ENCODE measurements around the gene GPBAR1.

GPBAR1 gene, protein sequence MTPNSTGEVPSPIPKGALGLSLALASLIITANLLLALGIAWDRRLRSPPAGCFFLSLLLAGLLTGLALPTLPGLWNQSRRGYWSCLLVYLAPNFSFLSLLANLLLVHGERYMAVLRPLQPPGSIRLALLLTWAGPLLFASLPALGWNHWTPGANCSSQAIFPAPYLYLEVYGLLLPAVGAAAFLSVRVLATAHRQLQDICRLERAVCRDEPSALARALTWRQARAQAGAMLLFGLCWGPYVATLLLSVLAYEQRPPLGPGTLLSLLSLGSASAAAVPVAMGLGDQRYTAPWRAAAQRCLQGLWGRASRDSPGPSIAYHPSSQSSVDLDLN

GRCh38 chr2:218260742-218261422 is at the start of gene GPBAR1:
TSS of gene GPBAR1 (plus strand) at chr2:218261015. CDS start at chr2:218262725, 1,710 bp downstream.
- in situ Hi-C loops (cut with HindIII; ENCODE audit: low sequenced_read_pairs), result no loop called here

- in situ Hi-C loops (cut with HindIII; ENCODE audit: low sequenced_read_pairs), result no loop called here
Measured at GRCh38 chr2:218214116-218214515, 46.7 kb upstream of the GPBAR1 start.

DNA sequence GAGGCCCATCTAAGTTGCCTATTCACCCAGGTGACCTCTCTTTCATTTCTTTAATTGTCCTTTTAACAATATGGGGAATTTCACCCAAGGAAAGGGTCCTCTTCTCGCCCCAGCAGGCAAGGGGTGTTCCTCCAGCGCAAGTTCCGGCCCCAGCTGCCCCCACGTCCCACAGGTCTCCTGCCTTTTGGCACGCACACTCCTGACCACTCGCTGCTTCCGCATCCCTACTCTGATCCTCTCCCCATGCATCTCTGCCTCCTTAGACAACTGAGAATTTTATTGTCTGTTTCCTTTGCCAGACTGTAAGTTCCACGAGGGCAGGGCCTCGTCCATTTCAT is 44.5 kb upstream of the GPBAR1 start:
- in situ Hi-C loops (cut with HindIII; ENCODE audit: low sequenced_read_pairs), result no loop called here

DNA sequence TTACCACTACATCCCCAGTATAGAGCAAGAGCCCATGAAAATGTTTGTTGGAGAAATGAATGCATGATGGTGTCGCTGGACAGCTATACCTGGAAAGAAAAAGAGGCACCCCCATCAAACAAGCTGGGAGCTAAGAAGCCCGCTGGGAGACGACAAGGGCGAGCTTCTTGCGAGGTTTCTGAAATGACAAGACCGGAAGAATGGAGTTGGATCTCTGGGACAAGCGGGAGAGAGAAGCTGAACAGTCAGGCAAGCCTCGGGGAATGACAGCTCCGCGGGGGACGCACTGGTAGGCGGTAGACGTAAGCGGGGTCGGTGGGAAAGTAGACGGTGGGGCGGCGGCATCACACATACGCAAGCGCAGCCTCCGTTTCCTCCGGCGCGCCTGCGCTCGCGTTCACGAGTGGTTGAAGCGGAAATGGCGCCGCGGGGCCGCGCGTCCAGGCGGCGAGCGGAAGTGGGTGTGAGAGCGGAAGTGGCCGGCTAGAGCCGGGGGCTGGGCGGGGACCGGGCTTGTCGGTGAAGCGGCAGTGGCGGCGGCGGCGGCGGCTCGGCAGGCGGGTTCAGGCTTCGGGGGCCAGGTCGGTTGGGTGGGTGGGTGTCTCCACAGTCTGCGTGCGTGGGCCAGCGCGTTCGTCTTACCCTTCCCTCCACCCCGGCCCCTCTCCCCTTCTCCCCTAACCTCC is 44.0 kb upstream of the GPBAR1 start, which contains the start of gene ARPC2:
Gene ARPC2 (plus strand): TSS at position 516 of the 686 bp plus-strand sequence. CDS start 282 bp downstream, outside the sequence.
- in situ Hi-C loops (cut with HindIII; ENCODE audit: low sequenced_read_pairs), result no loop called here

DNA sequence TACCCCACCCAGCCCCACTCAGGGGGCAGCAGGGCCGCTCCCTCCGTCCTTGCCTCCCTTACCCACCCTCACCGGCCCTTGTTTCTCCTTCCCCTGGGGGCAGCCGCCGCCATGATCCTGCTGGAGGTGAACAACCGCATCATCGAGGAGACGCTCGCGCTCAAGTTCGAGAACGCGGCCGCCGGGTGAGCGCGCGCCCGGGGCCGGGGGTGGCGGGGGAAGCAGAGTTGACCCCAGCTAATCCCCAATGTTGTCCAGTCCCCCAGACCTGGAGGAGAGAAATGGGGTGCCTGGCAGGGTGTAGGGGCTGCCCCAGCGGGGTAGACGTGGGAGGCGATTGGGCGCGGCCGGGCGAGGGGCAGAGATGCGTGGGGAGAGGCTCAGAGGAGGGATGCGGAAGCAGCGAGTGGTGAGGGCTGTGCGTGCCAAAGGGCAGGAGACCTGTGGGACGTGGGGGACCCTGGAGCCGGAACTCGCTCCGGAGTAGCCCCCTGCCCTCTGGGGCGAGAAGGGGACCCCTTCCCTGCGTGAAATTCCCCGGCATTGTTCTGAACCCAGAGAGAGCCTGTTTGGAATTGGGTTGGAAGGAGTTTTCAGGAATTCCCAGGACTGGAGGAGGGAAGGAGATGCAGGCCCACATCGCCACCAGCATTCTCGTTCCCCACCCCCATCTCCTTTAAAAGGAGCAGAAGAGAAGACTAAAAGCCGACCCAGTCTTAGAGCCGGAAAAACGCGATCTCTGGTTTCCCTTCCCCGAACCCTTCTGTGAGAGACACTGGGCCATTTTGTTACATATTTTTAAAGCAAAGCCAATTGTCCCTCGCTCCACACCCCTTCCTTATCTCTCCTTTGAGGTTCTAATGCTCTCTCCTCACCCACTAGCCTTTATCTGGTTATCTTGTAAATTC is 43.2 kb upstream of the GPBAR1 start:
- in situ Hi-C loops (cut with HindIII; ENCODE audit: low sequenced_read_pairs), result no loop called here

GRCh38 chr2:218218268-218219185 is 42.3 kb upstream of the GPBAR1 start:
- in situ Hi-C loops (cut with HindIII; ENCODE audit: low sequenced_read_pairs), result no loop called here

DNA sequence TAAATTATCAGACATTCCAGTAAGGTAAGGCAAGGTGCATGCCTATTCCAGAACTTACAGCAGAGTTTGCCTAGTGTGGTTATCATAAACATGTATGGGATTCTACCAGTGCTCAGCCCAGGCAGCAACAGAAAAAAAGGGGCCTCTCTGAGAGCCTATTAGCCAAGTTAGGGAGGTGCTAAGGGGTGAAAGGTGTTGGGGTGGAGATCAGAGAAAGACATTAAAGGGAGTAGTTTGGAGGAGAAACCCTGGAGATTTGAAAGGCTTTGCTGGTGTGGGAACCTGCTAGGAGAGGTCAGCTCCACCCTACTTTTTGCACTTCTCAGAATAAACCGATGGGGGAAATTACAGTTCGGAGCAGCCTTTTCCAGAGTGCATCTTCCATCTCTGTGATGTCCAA is 40.9 kb upstream of the GPBAR1 start:
- in situ Hi-C loops (cut with HindIII; ENCODE audit: low sequenced_read_pairs), result no loop called here

DNA sequence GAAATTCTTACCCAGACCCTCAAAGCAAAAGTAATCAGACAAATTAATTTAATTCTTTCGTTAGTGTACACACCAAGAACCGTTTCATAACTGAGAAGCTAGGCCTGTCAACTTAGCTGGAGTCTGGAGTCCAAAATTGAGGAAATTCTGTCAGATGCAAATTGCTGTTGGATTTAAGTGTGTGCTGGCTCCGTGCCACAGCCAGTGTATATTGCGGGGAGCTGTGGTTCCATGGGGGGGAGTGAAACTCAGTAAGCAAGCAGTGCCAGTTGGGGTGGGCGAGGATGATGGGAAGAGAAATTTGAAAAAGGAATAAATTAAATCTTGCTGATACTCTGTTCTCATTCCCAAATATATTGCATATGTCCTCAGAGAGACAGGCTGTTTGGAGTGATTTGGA is 39.8 kb upstream of the GPBAR1 start:
- in situ Hi-C loops (cut with HindIII; ENCODE audit: low sequenced_read_pairs), result no loop called here

- in situ Hi-C loops (cut with HindIII; ENCODE audit: low sequenced_read_pairs), result no loop called here
Measured at GRCh38 chr2:218223046-218223445, 37.8 kb upstream of the GPBAR1 start.

GRCh38 chr2:218224186-218224585 is 36.6 kb upstream of the GPBAR1 start:
- in situ Hi-C loops (cut with HindIII; ENCODE audit: low sequenced_read_pairs), result no loop called here

DNA sequence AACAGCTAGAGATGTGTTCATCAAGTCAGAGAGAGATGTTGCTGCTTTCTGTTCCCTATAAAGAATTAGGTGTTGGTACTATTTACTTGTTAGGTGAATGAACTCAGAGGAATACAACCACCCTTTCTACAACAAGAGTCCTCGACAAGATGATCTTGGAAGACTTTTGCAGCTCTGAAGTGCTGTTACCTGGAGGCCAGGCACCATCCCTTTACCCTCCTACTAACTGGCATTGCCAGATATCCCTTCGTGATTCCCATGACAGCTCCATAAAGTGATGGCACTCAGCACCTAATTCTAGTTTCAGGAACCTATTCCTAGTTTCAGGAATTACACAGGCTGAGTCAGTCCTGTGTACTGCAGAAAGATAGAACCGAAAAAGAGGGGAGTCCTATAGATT is 33.9 kb upstream of the GPBAR1 start:
- in situ Hi-C loops (cut with HindIII; ENCODE audit: low sequenced_read_pairs), result no loop called here

DNA sequence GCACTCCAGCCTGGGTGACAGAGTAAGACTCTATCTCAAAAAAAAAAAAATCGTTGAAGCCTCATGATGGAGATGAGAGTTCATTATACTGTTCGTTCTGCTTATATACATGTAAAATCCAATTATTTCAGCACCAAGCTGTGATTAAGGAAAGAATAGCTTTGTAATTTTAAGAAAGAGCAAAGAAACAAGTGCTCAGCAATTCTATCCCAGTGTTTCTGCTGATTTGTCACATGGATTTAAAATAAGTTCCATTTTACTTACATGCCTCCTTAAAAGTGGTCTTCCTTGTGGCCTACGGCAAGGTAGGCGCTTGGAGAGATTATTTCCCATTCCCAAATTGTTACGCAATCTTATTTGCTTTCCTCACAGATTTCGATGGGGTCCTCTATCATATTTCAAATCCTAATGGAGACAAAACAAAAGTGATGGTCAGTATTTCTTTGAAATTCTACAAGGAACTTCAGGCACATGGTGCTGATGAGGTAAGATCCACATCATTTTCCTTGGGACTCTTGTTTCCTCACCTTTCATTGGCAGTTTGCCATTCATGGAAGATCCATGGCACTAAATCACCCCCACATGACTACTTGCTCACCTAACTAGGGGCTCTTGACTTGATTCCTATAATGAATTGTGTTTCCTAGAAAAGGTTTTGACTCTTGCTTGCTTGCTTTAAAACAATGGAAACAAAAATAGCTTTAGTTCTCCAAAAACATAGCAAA is 32.3 kb upstream of the GPBAR1 start:
- in situ Hi-C loops (cut with HindIII; ENCODE audit: low sequenced_read_pairs), result no loop called here

- in situ Hi-C loops (cut with HindIII; ENCODE audit: low sequenced_read_pairs), result no loop called here
Measured at GRCh38 chr2:218229239-218229638, 31.6 kb upstream of the GPBAR1 start.

GRCh38 chr2:218229851-218230250 is 31.0 kb upstream of the GPBAR1 start:
- in situ Hi-C loops (cut with HindIII; ENCODE audit: low sequenced_read_pairs), result no loop called here

DNA sequence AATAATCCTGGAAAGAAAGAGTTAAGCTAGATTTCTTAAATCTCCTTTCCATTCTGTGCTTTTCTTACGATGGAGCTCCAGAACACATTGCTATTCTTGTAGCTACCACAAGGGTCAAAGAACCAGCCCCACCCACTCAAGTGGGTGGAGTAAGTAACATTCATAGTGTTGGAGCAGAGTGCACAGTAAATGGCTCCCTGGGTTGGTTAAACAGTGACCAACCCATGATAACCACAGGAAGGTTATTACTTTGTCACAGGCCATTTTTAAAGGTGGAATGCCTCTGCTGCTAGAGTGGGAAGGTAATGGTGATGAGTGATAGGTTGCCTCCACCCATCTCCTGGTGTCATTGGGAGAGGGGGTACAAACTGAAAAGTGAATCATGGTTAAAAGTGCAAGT is 29.9 kb upstream of the GPBAR1 start:
- in situ Hi-C loops (cut with HindIII; ENCODE audit: low sequenced_read_pairs), result no loop called here

GRCh38 chr2:218233543-218233942 is 27.3 kb upstream of the GPBAR1 start:
- in situ Hi-C loops (cut with HindIII; ENCODE audit: low sequenced_read_pairs), result no loop called here

DNA sequence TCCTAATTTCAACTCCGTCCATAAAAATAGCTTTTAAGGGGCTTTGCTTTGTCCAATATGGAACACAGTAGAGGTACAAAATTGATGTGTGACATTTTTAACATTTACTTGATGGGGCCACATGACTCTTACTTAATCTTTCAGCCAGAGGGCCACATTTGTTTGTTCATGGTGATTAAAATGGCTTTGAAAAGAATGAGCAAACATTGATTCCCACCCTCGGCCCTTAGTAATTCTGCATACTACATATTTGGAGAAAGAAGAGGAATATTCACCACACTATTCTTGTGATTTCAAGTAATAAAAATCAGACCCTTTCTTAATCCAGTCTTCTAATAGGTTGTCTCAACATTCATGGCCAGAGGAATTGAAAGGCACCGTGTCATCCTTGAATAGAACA is 26.3 kb upstream of the GPBAR1 start:
- in situ Hi-C loops (cut with HindIII; ENCODE audit: low sequenced_read_pairs), result no loop called here

GRCh38 chr2:218235017-218235416 is 25.8 kb upstream of the GPBAR1 start:
- in situ Hi-C loops (cut with HindIII; ENCODE audit: low sequenced_read_pairs), result no loop called here

- in situ Hi-C loops (cut with HindIII; ENCODE audit: low sequenced_read_pairs), result no loop called here
Measured at GRCh38 chr2:218236829-218237228, 24.0 kb upstream of the GPBAR1 start.

All from DLD1 (cell line).